ENCODE results near the gene CTNNA2. TPM values are rescaled to one million over a fixed set of nuclear protein-coding genes. Genes with fewer than 3 reads are reported as not detected.

CTNNA2 gene
- total RNA-seq, 1 experiment from 2014 or later: 5.5 TPM

DNA sequence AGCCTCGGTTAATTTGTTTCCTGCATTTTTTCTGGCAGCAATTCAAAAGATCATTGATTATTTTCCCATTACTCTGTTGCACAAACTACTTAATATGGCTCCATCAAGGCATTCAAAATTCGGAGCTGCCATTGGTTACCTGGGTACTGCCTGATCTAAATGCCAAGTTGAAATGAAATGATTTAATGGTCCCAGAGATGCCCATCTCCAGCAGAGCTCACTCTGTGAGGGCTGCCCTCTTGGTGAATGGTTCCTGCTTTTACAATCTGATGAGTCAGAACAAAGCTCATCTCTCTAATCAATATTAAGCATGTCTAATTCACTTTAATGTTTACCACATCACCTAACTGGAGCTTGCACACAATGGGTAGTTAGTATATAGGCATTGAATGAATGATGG, 126.1 kb downstream of the CTNNA2 start:
- no peak overlapping the region for H2BK5ac ChIP-seq (ENCODE audit: insufficient read length, low read length)
- no CpG with 5 or more reads among the region's 2 CpGs for WGBS (ENCODE audit: extremely low coverage, insufficient read length, low lambda C conversion rate)
- no peak overlapping the region for H2BK15ac ChIP-seq (ENCODE audit: low read depth, low read length)
- H2AFZ ChIP-seq (ENCODE audit: low read length): no peak overlapping the region
- H3K79me1 ChIP-seq (ENCODE audit: insufficient read depth, low read depth, low read length, poor library complexity, severe bottlenecking): no peaks in the 10 kb centered on the region
- no peak overlapping the region for H4K8ac ChIP-seq (replicated peaks; ENCODE audit: insufficient read length, low read depth, low read length)
- no peaks in the 10 kb centered on the region for H3K79me2 ChIP-seq (ENCODE audit: insufficient read depth, low read length)
- H3K9ac ChIP-seq (ENCODE audit: extremely low read depth, insufficient read length, low read length): no peak overlapping the region
- no peak overlapping the region for H3T11ph ChIP-seq (ENCODE audit: low read length)
- H4K20me1 ChIP-seq (ENCODE audit: control insufficient read depth, insufficient read depth, insufficient read length): no peaks in the 10 kb centered on the region
- no peak overlapping the region for H3K56ac ChIP-seq (ENCODE audit: insufficient read length, low read depth, low read length)
- no peak overlapping the region for H3K27ac ChIP-seq (ENCODE audit: insufficient read length, low read depth, low read length)
- H2BK12ac ChIP-seq (ENCODE audit: insufficient read length, low read depth, low read length): no peak overlapping the region
- peak overlapping the region in 2 of 3 experiments; percentile 14 to 78; a peak in 3 of 7 replicates for H3K27ac Mint-ChIP-seq
- DNase-seq: no peak
- H3K27me3 Mint-ChIP-seq (ENCODE audit: low read depth): no peaks in the 10 kb centered on the region
- peaks cover 27 to 28% of the 10 kb centered on the region in 2 experiments for H3K4me1 Mint-ChIP-seq
- H4K91ac ChIP-seq (ENCODE audit: insufficient read length, low read depth, low read length): no peak overlapping the region
- H3K4me1 ChIP-seq (ENCODE audit: insufficient read depth, low read length): peaks cover 2% of the 10 kb centered on the region; the same call in 1 of the 2 replicates
- no peaks in the 10 kb centered on the region for H3K23me2 ChIP-seq (ENCODE audit: insufficient read length, low read depth, low read length, poor library complexity, severe bottlenecking)
- no peak overlapping the region for H3K4me2 ChIP-seq (ENCODE audit: insufficient read depth, insufficient read length, low read length)
- H4K5ac ChIP-seq (ENCODE audit: insufficient read length, low read depth, low read length): no peak overlapping the region
- no peak overlapping the region for H3K18ac ChIP-seq (ENCODE audit: insufficient read length, low read depth, low read length)
- no peak overlapping the region for H3K23ac ChIP-seq (ENCODE audit: insufficient read length, low read depth, low read length)
- H3K9me3 ChIP-seq (ENCODE audit: control insufficient read depth, low read depth, low read length): no peaks in the 10 kb centered on the region
- no peak overlapping the region for H2BK120ac ChIP-seq (ENCODE audit: low read depth, low read length, poor library complexity, severe bottlenecking)
- no peak overlapping the region for H2AK5ac ChIP-seq (ENCODE audit: insufficient read length, low read length)
- peaks cover 0 to 4% (median 0%) of the 10 kb centered on the region in 3 experiments; a peak in 2 of 7 replicates for H3K36me3 Mint-ChIP-seq (ENCODE audit: insufficient read depth in 1 of 3, low read depth in 3 of 3)
- no peak overlapping the region for H2BK20ac ChIP-seq (ENCODE audit: low read depth, low read length, poor library complexity, severe bottlenecking)
- H3K4me3 Mint-ChIP-seq: no peak overlapping the region
- no peak overlapping the region for H3K14ac ChIP-seq (ENCODE audit: insufficient read depth, low read length)
- no peak overlapping the region for H3K4ac ChIP-seq (ENCODE audit: low read depth, low read length)
- no peaks in the 10 kb centered on the region for H3K9me3 Mint-ChIP-seq
- H3K27me3 ChIP-seq (ENCODE audit: insufficient read depth, low read length): no peaks in the 10 kb centered on the region
- TF ChIP-seq, protein P1, sequence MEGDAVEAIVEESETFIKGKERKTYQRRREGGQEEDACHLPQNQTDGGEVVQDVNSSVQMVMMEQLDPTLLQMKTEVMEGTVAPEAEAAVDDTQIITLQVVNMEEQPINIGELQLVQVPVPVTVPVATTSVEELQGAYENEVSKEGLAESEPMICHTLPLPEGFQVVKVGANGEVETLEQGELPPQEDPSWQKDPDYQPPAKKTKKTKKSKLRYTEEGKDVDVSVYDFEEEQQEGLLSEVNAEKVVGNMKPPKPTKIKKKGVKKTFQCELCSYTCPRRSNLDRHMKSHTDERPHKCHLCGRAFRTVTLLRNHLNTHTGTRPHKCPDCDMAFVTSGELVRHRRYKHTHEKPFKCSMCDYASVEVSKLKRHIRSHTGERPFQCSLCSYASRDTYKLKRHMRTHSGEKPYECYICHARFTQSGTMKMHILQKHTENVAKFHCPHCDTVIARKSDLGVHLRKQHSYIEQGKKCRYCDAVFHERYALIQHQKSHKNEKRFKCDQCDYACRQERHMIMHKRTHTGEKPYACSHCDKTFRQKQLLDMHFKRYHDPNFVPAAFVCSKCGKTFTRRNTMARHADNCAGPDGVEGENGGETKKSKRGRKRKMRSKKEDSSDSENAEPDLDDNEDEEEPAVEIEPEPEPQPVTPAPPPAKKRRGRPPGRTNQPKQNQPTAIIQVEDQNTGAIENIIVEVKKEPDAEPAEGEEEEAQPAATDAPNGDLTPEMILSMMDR (conservative IDR thresholded peaks at IDR 0.05): no peak

All from H9 (cell line).